Measurements from ENCODE around the gene ITPR2. TPM values are rescaled to one million over a fixed set of nuclear protein-coding genes. Genes with fewer than 3 reads are reported as not detected.
"Not testable (repeated sequence)": the region's sequence is repeated elsewhere in the genome, so short reads cannot be mapped to it uniquely, and the experiment has no call there.

Gene ITPR2
- total RNA-seq, 1 donor from 2014 or later, result 15.8 TPM

- no peaks in the 10 kb centered on the region for H3K36me3 ChIP-seq
- H3K27ac ChIP-seq (replicated peaks), result no peak overlapping the region
- no peaks in the 10 kb centered on the region for H3K4me1 ChIP-seq
- no peak overlapping the region for H3K4me3 ChIP-seq
- DNase-seq, result no peak
- no peaks in the 10 kb centered on the region for H3K27me3 ChIP-seq (ENCODE audit: low read depth)
- TF ChIP-seq CTCF (IDR thresholded peaks at IDR 0.05; ENCODE audit: borderline replicate concordance), result no peak
- intact Hi-C loops (cut with micrococcal nuclease), result no loop called here
- H3K9me3 ChIP-seq (replicated peaks), result no peaks in the 10 kb centered on the region
Observed at GRCh38 chr12:26839512-26839911, 6.5 kb upstream of the ITPR2 start.

- Histone ChIP-seq H3K9me3 (replicated peaks) (no peaks in the 10 kb centered on the region), H3K4me3 (no peak overlapping the region), H3K4me1 (peaks cover 3% of the 10 kb centered on the region), H3K36me3 (no peaks in the 10 kb centered on the region), H3K27me3 (ENCODE audit: low read depth) (no peaks in the 10 kb centered on the region), H3K27ac (replicated peaks) (no peak overlapping the region)
- DNase-seq, result no peak
- no peak for TF ChIP-seq CTCF (IDR thresholded peaks at IDR 0.05; ENCODE audit: borderline replicate concordance)
- intact Hi-C loops (cut with micrococcal nuclease), result no loop called here
Observed at GRCh38 chr12:26838888-26839416, 6.0 kb upstream of the ITPR2 start.

GRCh38 chr12:26836201-26836600, 3.2 kb upstream of the ITPR2 start:
- no peak for DNase-seq
- no peak for TF ChIP-seq CTCF (IDR thresholded peaks at IDR 0.05; ENCODE audit: borderline replicate concordance)
- intact Hi-C loops (cut with micrococcal nuclease), result no loop called here

GRCh38 chr12:26834503-26835060, 1.6 kb upstream of the ITPR2 start:
- H3K27ac ChIP-seq (replicated peaks); intact Hi-C loops (cut with micrococcal nuclease); H3K4me3 ChIP-seq; H3K9me3 ChIP-seq (replicated peaks); H3K27me3 ChIP-seq (ENCODE audit: low read depth); DNase-seq; H3K36me3 ChIP-seq: not testable (repeated sequence)
- peaks cover 31% of the 10 kb centered on the region for H3K4me1 ChIP-seq

More at GRCh38 chr12:26836201-26836600, 3.2 kb upstream of the ITPR2 start:
- Histone ChIP-seq H3K4me3 (no peak overlapping the region), H3K36me3 (no peaks in the 10 kb centered on the region), H3K27ac (replicated peaks) (no peak overlapping the region), H3K9me3 (replicated peaks) (no peaks in the 10 kb centered on the region), H3K27me3 (ENCODE audit: low read depth) (no peaks in the 10 kb centered on the region), H3K4me1 (peaks cover 22% of the 10 kb centered on the region)

GRCh38 chr12:26833743-26834490, 923 bp upstream of the ITPR2 start:
- Histone ChIP-seq H3K4me1 (peaks cover 31% of the 10 kb centered on the region), H3K27ac (replicated peaks) (peak overlapping the region; percentile 70), H3K9me3 (replicated peaks) (no peaks in the 10 kb centered on the region), H3K4me3 (peak overlapping the region; percentile 82), H3K27me3 (ENCODE audit: low read depth) (no peaks in the 10 kb centered on the region), H3K36me3 (no peaks in the 10 kb centered on the region)
- DNase-seq, result no peak
- TF ChIP-seq CTCF (IDR thresholded peaks at IDR 0.05; ENCODE audit: borderline replicate concordance), result no peak
- intact Hi-C loops (cut with micrococcal nuclease), result no loop called here
